H1 (cell line): ENCODE measurements around the gene POU2F2. TPM values are rescaled to one million over a fixed set of nuclear protein-coding genes. Genes with fewer than 3 reads are reported as not detected.

Experiments
- CTCF ChIA-PET: fragments of 300-600 bp; sonication (Branson Sonifier 250); formaldehyde crosslinking; loops from one replicate; lab custom pipeline; 2021; ENCODE audit not compliant: partially characterized antibody; lab: Charles Lee
- POLR2A ChIA-PET: fragments of 300-600 bp; sonication (Branson Sonifier 250); formaldehyde crosslinking; loops from one replicate; lab custom pipeline; 2021; ENCODE audit warnings: inconsistent platforms; ENCODE audit not compliant: partially characterized antibody; lab: Charles Lee
- DNase-seq, 2 experiments: peaks; one replicate each; pipeline versions ENCODE4 v3.0.0 to v3.0.0-alpha.2; 2010 to 2022; ENCODE audit warnings: low spot score in 2 of 2, low read depth in 1 of 2, mixed read lengths in 1 of 2
- FAIRE-seq: peaks from 2 replicates; lab custom pipeline; 2011; peaks lifted over from hg19 to GRCh38; lab: Jason Lieb, UNC
- H2AFZ ChIP-seq: 2 replicates; pipeline ENCODE4 v1.8.1; 2012; ENCODE audit warnings: low read length, inconsistent platforms
- H2AK5ac ChIP-seq: 2 replicates; pipeline ENCODE4 v1.6.1; 2013; ENCODE audit warnings: low read depth, low read length
- H2BK120ac ChIP-seq: replicated peaks from 2 replicates; pipeline ENCODE3; 2013; ENCODE audit warnings: low read depth, low read length, inconsistent platforms
- H2BK12ac ChIP-seq: 2 replicates; pipeline ENCODE4 v1.6.1; 2013; ENCODE audit warnings: low read depth, low read length
- H2BK15ac ChIP-seq: 2 replicates; pipeline ENCODE4 v1.6.1; 2013; ENCODE audit warnings: low read length
- H2BK20ac ChIP-seq: 2 replicates; pipeline ENCODE4 v1.6.1; 2013; ENCODE audit warnings: low read length
- H2BK5ac ChIP-seq: 2 replicates; pipeline ENCODE4 v1.6.1; 2013; ENCODE audit warnings: low read depth, low read length
- H3K14ac ChIP-seq: 2 replicates; pipeline ENCODE4 v1.6.1; 2013; ENCODE audit warnings: inconsistent platforms; ENCODE audit not compliant: insufficient read length
- H3K18ac ChIP-seq: 2 replicates; pipeline ENCODE4 v1.6.1; 2013; ENCODE audit warnings: low read length; ENCODE audit errors: extremely low read depth
- H3K23ac ChIP-seq: 2 replicates; pipeline ENCODE4 v1.6.1; 2013; ENCODE audit warnings: inconsistent platforms; ENCODE audit not compliant: insufficient read length
- H3K23me2 ChIP-seq: 2 replicates; pipeline ENCODE4 v1.6.1; 2013; ENCODE audit warnings: low read depth, low read length
- H3K27ac ChIP-seq: 2 replicates; pipeline ENCODE4 v1.6.1; 2011; ENCODE audit warnings: low read depth, low read length, inconsistent platforms
- H3K27me3 ChIP-seq, 4 experiments: replicated peaks in 1 of 4; 1 replicate in 1 of 4; 2 replicates in 3 of 4; pipeline versions ENCODE4 v1.6.1 to v1.8.1; 2011 to 2013; ENCODE audit warnings: low read length in 3 of 4, mild to moderate bottlenecking in 3 of 4, inconsistent platforms in 2 of 4, mixed read lengths in 2 of 4, moderate library complexity in 1 of 4; ENCODE audit not compliant: control insufficient read depth in 3 of 4, insufficient read depth in 3 of 4; ENCODE audit errors: extremely low read depth in 1 of 4
- H3K36me3 ChIP-seq, 4 experiments: 2 replicates each; pipeline versions ENCODE4 v1.6.1 to v1.8.1; 2011 to 2013; ENCODE audit warnings: mild to moderate bottlenecking in 4 of 4, low read length in 3 of 4, moderate library complexity in 2 of 4, control low read depth in 1 of 4, inconsistent platforms in 1 of 4; ENCODE audit not compliant: insufficient read depth in 4 of 4, control insufficient read depth in 2 of 4
- H3K4ac ChIP-seq: replicated peaks from 2 replicates; pipeline ENCODE3; 2013; ENCODE audit warnings: low read length, low read depth, mixed read lengths, inconsistent platforms; ENCODE audit not compliant: insufficient read length
- H3K4me1 ChIP-seq, 4 experiments: replicated peaks in 1 of 4; 1 replicate in 1 of 4; 2 replicates in 3 of 4; pipeline versions ENCODE4 v1.6.1 to v1.8.1; 2011 to 2013; ENCODE audit warnings: low read length in 3 of 4, inconsistent platforms in 2 of 4, mixed read lengths in 1 of 4; ENCODE audit not compliant: insufficient read depth in 4 of 4, control insufficient read depth in 3 of 4
- H3K4me2 ChIP-seq, 2 experiments: 2 replicates each; pipeline versions ENCODE4 v1.6.1 to v1.8.1; 2011 to 2013; ENCODE audit warnings: low read depth in 2 of 2, low read length in 2 of 2, control low read depth in 1 of 2, inconsistent platforms in 1 of 2, mild to moderate bottlenecking in 1 of 2; ENCODE audit not compliant: insufficient read depth in 1 of 2
- H3K4me3 ChIP-seq, 4 experiments: fragments of 200-600, 300-600 bp in 1 of 4; sonication (generic), shearing (Covaris generic), sonication (Bioruptor Twin) in 1 of 4; 2 replicates each; pipeline versions ENCODE4 v1.5.1 to v1.8.1; 2011 to 2016; ENCODE audit warnings: low read length in 4 of 4, low read depth in 3 of 4, control low read depth in 2 of 4, inconsistent platforms in 2 of 4, mild to moderate bottlenecking in 2 of 4, mixed read lengths in 1 of 4, moderate library complexity in 1 of 4; ENCODE audit not compliant: insufficient read depth in 2 of 4; ENCODE audit errors: extremely low read depth in 1 of 4
- H3K56ac ChIP-seq: replicated peaks from 2 replicates; pipeline ENCODE3; 2013; ENCODE audit warnings: low read depth, mild to moderate bottlenecking, mixed read lengths, low read length, inconsistent platforms; ENCODE audit not compliant: insufficient read length
- H3K79me1 ChIP-seq: 2 replicates; pipeline ENCODE4 v1.6.1; 2013; ENCODE audit warnings: low read depth, low read length, control low read depth
- H3K79me2 ChIP-seq, 2 experiments: 2 replicates each; pipeline versions ENCODE4 v1.6.1 to v1.8.1; 2012 to 2013; ENCODE audit warnings: low read length in 2 of 2, mild to moderate bottlenecking in 2 of 2, inconsistent platforms in 1 of 2; ENCODE audit not compliant: insufficient read depth in 2 of 2, control insufficient read depth in 1 of 2
- H3K9ac ChIP-seq, 4 experiments: replicated peaks in 1 of 4; 1 replicate in 1 of 4; 2 replicates in 3 of 4; pipeline versions ENCODE4 v1.6.1 to v1.8.1; 2011 to 2013; ENCODE audit warnings: low read depth in 3 of 4, low read length in 3 of 4, control low read depth in 2 of 4, mild to moderate bottlenecking in 2 of 4, moderate library complexity in 2 of 4, inconsistent platforms in 1 of 4; ENCODE audit errors: extremely low read depth in 1 of 4
- H3K9me3 ChIP-seq, 2 experiments: 2 replicates each; pipeline versions ENCODE4 v1.6.1 to v1.8.1; 2012 to 2013; ENCODE audit warnings: mild to moderate bottlenecking in 2 of 2, moderate library complexity in 2 of 2, control low read depth in 1 of 2, inconsistent platforms in 1 of 2, low read depth in 1 of 2, low read length in 1 of 2, mixed read lengths in 1 of 2; ENCODE audit not compliant: insufficient read depth in 2 of 2
- H4K20me1 ChIP-seq, 2 experiments: replicated peaks in 1 of 2; 2 replicates each; pipeline versions ENCODE3 to v1.8.1; 2011 to 2013; ENCODE audit warnings: inconsistent platforms in 2 of 2, low read length in 2 of 2, mild to moderate bottlenecking in 1 of 2; ENCODE audit not compliant: insufficient read depth in 2 of 2, control insufficient read depth in 1 of 2
- H4K5ac ChIP-seq: 2 replicates; pipeline ENCODE4 v1.6.1; 2013; ENCODE audit warnings: low read length, low read depth, mixed read lengths, inconsistent platforms; ENCODE audit not compliant: insufficient read length
- H4K8ac ChIP-seq: 2 replicates; pipeline ENCODE4 v1.8.0; 2013; ENCODE audit warnings: mild to moderate bottlenecking, moderate library complexity, low read length, inconsistent platforms; ENCODE audit not compliant: insufficient read depth; ENCODE audit errors: extremely low read depth
- H4K91ac ChIP-seq: replicated peaks from 2 replicates; pipeline ENCODE3; 2013; ENCODE audit warnings: low read length, mixed read lengths, inconsistent platforms; ENCODE audit not compliant: insufficient read length
- JUND ChIP-seq: IDR thresholded peaks from 2 replicates; pipeline ENCODE4 v1.6.1; 2011; ENCODE audit warnings: mild to moderate bottlenecking, improper control_type of control experiment, low read length
- WGBS, 2 experiments: shearing (Covaris generic) in 1 of 2; methylation state at CpG; one replicate each; pipeline versions ENCODE4 v1.1.6 to v1.1.7; 2013 to 2015; ENCODE audit warnings: low lambda C conversion rate in 2 of 2, mixed read lengths in 2 of 2, inconsistent platforms in 1 of 2, low coverage in 1 of 2, missing lambda C conversion rate in 1 of 2; ENCODE audit not compliant: insufficient replicate concordance in 2 of 2, insufficient coverage in 1 of 2, insufficient read length in 1 of 2; ENCODE audit errors: extremely low coverage in 1 of 2, missing lambda C conversion rate in 1 of 2; 5-methylcytosine and 5-hydroxymethylcytosine counted together
- polyA plus RNA-seq, 7 experiments: library from polyadenylated mRNA; depleted of rRNA in 3 of 7; stranded (reverse) in 5 of 7; unstranded in 2 of 7; fragments of >200 nt in 5 of 7; fragments of 200-250 nt in 2 of 7; gene quantifications; 1 replicate in 5 of 7; 2 replicates in 1 of 7; 4 replicates in 1 of 7; pipeline versions ENCODE4 v1.2.1 to v1.2.3, GENCODE V29; 2011 to 2013; ENCODE audit warnings: missing spikeins in 2 of 7, mixed read lengths in 2 of 7
- total RNA-seq: library from RNA; stranded (reverse); fragmentation: NEBNext Ultra II Directional; extraction: Animal tissue kit (Norgen Biotek cat#: 25700); gene quantifications from 2 replicates; pipeline ENCODE4 v1.2.1, GENCODE V29; 2021

The POU2F2 gene
- total and polyA plus RNA-seq, 2 of the 8 experiments (the other 6 are each of a cell fraction or from before 2014, with no cell fraction given): 5.0 to 6.1 TPM

DNA sequence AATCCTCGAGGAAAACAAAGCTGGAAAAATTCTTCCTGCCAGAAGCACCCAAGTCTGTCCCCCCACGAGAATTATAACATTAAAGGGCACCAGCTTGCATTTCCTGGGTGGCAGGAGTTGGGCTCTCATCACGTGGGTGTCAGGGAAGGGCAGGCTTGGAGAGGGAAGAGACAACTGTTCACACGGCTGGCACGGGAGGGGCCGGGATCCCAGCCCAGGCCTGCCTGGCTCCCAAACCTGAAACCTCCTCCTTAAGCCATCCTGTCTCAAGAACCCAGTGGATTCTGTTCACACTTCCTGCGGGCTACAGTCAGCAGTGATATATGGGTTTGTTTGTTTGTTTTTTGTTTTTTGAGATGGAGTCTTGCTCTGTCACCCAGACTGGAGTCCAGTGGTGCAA, 74.4 kb downstream of the POU2F2 start:
- H4K91ac ChIP-seq: no peak overlapping the region
- H3K23me2 ChIP-seq: no peaks in the 10 kb centered on the region
- no peak overlapping the region for H4K8ac ChIP-seq
- H2BK20ac ChIP-seq: no peak overlapping the region
- H3K23ac ChIP-seq: no peak overlapping the region
- no peaks in the 10 kb centered on the region for H3K27me3 ChIP-seq
- no peaks in the 10 kb centered on the region for H3K4me1 ChIP-seq
- H3K4me2 ChIP-seq: no peak overlapping the region
- no peaks in the 10 kb centered on the region for H3K79me2 ChIP-seq
- FAIRE-seq (no peak), DNase-seq (no peak)
- WGBS, 2 experiments: 91% methylated on average over 7 of the region's 7 CpGs; no CpG with 5 or more reads in 1 of the 2 experiments
- POLR2A ChIA-PET: no interaction called here
- no peak overlapping the region for H3K9ac ChIP-seq
- H2BK15ac ChIP-seq: no peak overlapping the region
- CTCF ChIA-PET: interaction anchor here (1.2 to 1.7 kb wide), 3 partner anchors 33 to 93 kb away, joined by 3 read pairs; no protein-coding TSS in a partner anchor
- no peak overlapping the region for H3K14ac ChIP-seq
- peaks cover 4% of the 10 kb centered on the region; the same call in 1 of the 2 replicates for H3K79me1 ChIP-seq
- no peak overlapping the region for H3K56ac ChIP-seq
- H3K36me3 ChIP-seq: peaks cover 26 to 69% (median 61%) of the 10 kb centered on the region in 4 experiments
- H3K4me3 ChIP-seq: no peak overlapping the region
- no peak overlapping the region for H3K18ac ChIP-seq
- no peak overlapping the region for H2AK5ac ChIP-seq
- no peak overlapping the region for H4K5ac ChIP-seq
- H3K4ac ChIP-seq: no peak overlapping the region
- H4K20me1 ChIP-seq: peaks cover 2 to 11% of the 10 kb centered on the region in 2 experiments
- H2BK120ac ChIP-seq: no peak overlapping the region
- H2BK5ac ChIP-seq: no peak overlapping the region
- H2BK12ac ChIP-seq: no peak overlapping the region
- no peaks in the 10 kb centered on the region for H3K9me3 ChIP-seq
- no peak overlapping the region for H2AFZ ChIP-seq
- no peak overlapping the region for H3K27ac ChIP-seq
- TF ChIP-seq JUND: no peak
